Measurements from ENCODE around the gene RNF126.
"Not testable (repeated sequence)": the region's sequence is repeated elsewhere in the genome, so short reads cannot be mapped to it uniquely, and the experiment has no call there.

Gene RNF126

GRCh38 chr19:609004-609346 lies 54.0 kb downstream of the RNF126 start:
- no peaks in the 10 kb centered on the region for H3K9me3 ChIP-seq (ENCODE audit: insufficient read depth, low read depth, low read length)
- no peak overlapping the region for H3K27ac ChIP-seq (ENCODE audit: low read length)
- H3K36me3 ChIP-seq (ENCODE audit: insufficient read depth, low read depth, low read length): no peaks in the 10 kb centered on the region
- no peak overlapping the region for H3K9ac ChIP-seq (ENCODE audit: low read depth, low read length)
- H3K4me1 ChIP-seq (ENCODE audit: insufficient read depth, low read length): no peaks in the 10 kb centered on the region
- no peak overlapping the region for H3K4me3 ChIP-seq (ENCODE audit: low read length)
- no peaks in the 10 kb centered on the region for H3K27me3 ChIP-seq (ENCODE audit: insufficient read depth, low read length)

- H3K9ac ChIP-seq (ENCODE audit: low read depth, low read length): no peak overlapping the region
- no peaks in the 10 kb centered on the region for H3K27me3 ChIP-seq (ENCODE audit: insufficient read depth, low read length)
- no peaks in the 10 kb centered on the region; the same call in 1 of the 2 replicates for H3K9me3 ChIP-seq (ENCODE audit: insufficient read depth, low read depth, low read length)
- H3K4me1 ChIP-seq (ENCODE audit: insufficient read depth, low read length): no peaks in the 10 kb centered on the region
- no peak overlapping the region for H3K4me3 ChIP-seq (ENCODE audit: low read length)
- no peaks in the 10 kb centered on the region for H3K36me3 ChIP-seq (ENCODE audit: insufficient read depth, low read depth, low read length)
- no peak overlapping the region for H3K27ac ChIP-seq (ENCODE audit: low read length)
Measured at GRCh38 chr19:608155-609003, 54.6 kb downstream of the RNF126 start.

GRCh38 chr19:607301-608154 lies 55.5 kb downstream of the RNF126 start:
- Histone ChIP-seq H3K9ac (ENCODE audit: low read depth, low read length) (no peak overlapping the region), H3K9me3 (ENCODE audit: insufficient read depth, low read depth, low read length) (no peaks in the 10 kb centered on the region; the same call in 1 of the 2 replicates), H3K4me3 (ENCODE audit: low read length) (no peak overlapping the region), H3K27ac (ENCODE audit: low read length) (no peak overlapping the region), H3K36me3 (ENCODE audit: insufficient read depth, low read depth, low read length) (no peaks in the 10 kb centered on the region), H3K4me1 (ENCODE audit: insufficient read depth, low read length) (no peaks in the 10 kb centered on the region), H3K27me3 (ENCODE audit: insufficient read depth, low read length) (no peaks in the 10 kb centered on the region)

- not testable (repeated sequence) for H3K36me3 ChIP-seq (ENCODE audit: insufficient read depth, low read depth, low read length); H3K27me3 ChIP-seq (ENCODE audit: insufficient read depth, low read length); H3K9ac ChIP-seq (ENCODE audit: low read depth, low read length); H3K27ac ChIP-seq (ENCODE audit: low read length); H3K4me1 ChIP-seq (ENCODE audit: insufficient read depth, low read length); H3K9me3 ChIP-seq (ENCODE audit: insufficient read depth, low read depth, low read length); H3K4me3 ChIP-seq (ENCODE audit: low read length)
Measured at GRCh38 chr19:605061-605971, 57.7 kb downstream of the RNF126 start.

- Histone ChIP-seq H3K9me3 (ENCODE audit: insufficient read depth, low read depth, low read length) (no peaks in the 10 kb centered on the region; the same call in 1 of the 2 replicates), H3K9ac (ENCODE audit: low read depth, low read length) (no peak overlapping the region), H3K27me3 (ENCODE audit: insufficient read depth, low read length) (no peaks in the 10 kb centered on the region), H3K4me1 (ENCODE audit: insufficient read depth, low read length) (no peaks in the 10 kb centered on the region), H3K36me3 (ENCODE audit: insufficient read depth, low read depth, low read length) (no peaks in the 10 kb centered on the region), H3K27ac (ENCODE audit: low read length) (no peak overlapping the region), H3K4me3 (ENCODE audit: low read length) (no peak overlapping the region)
Measured at GRCh38 chr19:604355-604754, 58.7 kb downstream of the RNF126 start.

- not testable (repeated sequence) for H3K27ac ChIP-seq (ENCODE audit: low read length); H3K9ac ChIP-seq (ENCODE audit: low read depth, low read length); H3K36me3 ChIP-seq (ENCODE audit: insufficient read depth, low read depth, low read length); H3K4me3 ChIP-seq (ENCODE audit: low read length); H3K4me1 ChIP-seq (ENCODE audit: insufficient read depth, low read length); H3K27me3 ChIP-seq (ENCODE audit: insufficient read depth, low read length); H3K9me3 ChIP-seq (ENCODE audit: insufficient read depth, low read depth, low read length)
Measured at GRCh38 chr19:603779-604178, 59.2 kb downstream of the RNF126 start.

GRCh38 chr19:603302-603639 lies 59.7 kb downstream of the RNF126 start:
- H3K4me1 ChIP-seq (ENCODE audit: insufficient read depth, low read length): not testable (repeated sequence)

GRCh38 chr19:602391-603301 lies 60.4 kb downstream of the RNF126 start:
- Histone ChIP-seq H3K9ac (ENCODE audit: low read depth, low read length) (no peak overlapping the region), H3K4me1 (ENCODE audit: insufficient read depth, low read length) (no peaks in the 10 kb centered on the region), H3K27me3 (ENCODE audit: insufficient read depth, low read length) (no peaks in the 10 kb centered on the region), H3K36me3 (ENCODE audit: insufficient read depth, low read depth, low read length) (no peaks in the 10 kb centered on the region), H3K9me3 (ENCODE audit: insufficient read depth, low read depth, low read length) (no peaks in the 10 kb centered on the region; the same call in 1 of the 2 replicates), H3K4me3 (ENCODE audit: low read length) (no peak overlapping the region), H3K27ac (ENCODE audit: low read length) (no peak overlapping the region)

More at GRCh38 chr19:603302-603639, 59.7 kb downstream of the RNF126 start:
- not testable (repeated sequence) for H3K9me3 ChIP-seq (ENCODE audit: insufficient read depth, low read depth, low read length); H3K27ac ChIP-seq (ENCODE audit: low read length); H3K9ac ChIP-seq (ENCODE audit: low read depth, low read length); H3K27me3 ChIP-seq (ENCODE audit: insufficient read depth, low read length); H3K4me3 ChIP-seq (ENCODE audit: low read length); H3K36me3 ChIP-seq (ENCODE audit: insufficient read depth, low read depth, low read length)

- Histone ChIP-seq H3K9me3 (ENCODE audit: insufficient read depth, low read depth, low read length) (no peaks in the 10 kb centered on the region; the same call in 1 of the 2 replicates), H3K27me3 (ENCODE audit: insufficient read depth, low read length) (no peaks in the 10 kb centered on the region), H3K36me3 (ENCODE audit: insufficient read depth, low read depth, low read length) (no peaks in the 10 kb centered on the region), H3K9ac (ENCODE audit: low read depth, low read length) (no peak overlapping the region), H3K4me3 (ENCODE audit: low read length) (no peak overlapping the region), H3K27ac (ENCODE audit: low read length) (no peak overlapping the region), H3K4me1 (ENCODE audit: insufficient read depth, low read length) (no peaks in the 10 kb centered on the region)
Measured at GRCh38 chr19:601790-602189, 61.2 kb downstream of the RNF126 start.

- H3K9ac ChIP-seq (ENCODE audit: low read depth, low read length): no peak overlapping the region
- no peaks in the 10 kb centered on the region for H3K27me3 ChIP-seq (ENCODE audit: insufficient read depth, low read length)
- H3K4me1 ChIP-seq (ENCODE audit: insufficient read depth, low read length): no peaks in the 10 kb centered on the region
- no peak overlapping the region for H3K4me3 ChIP-seq (ENCODE audit: low read length)
- no peaks in the 10 kb centered on the region for H3K36me3 ChIP-seq (ENCODE audit: insufficient read depth, low read depth, low read length)
- H3K9me3 ChIP-seq (ENCODE audit: insufficient read depth, low read depth, low read length): no peaks in the 10 kb centered on the region; the same call in 1 of the 2 replicates
- H3K27ac ChIP-seq (ENCODE audit: low read length): no peak overlapping the region
Measured at GRCh38 chr19:601310-601709, 61.7 kb downstream of the RNF126 start.

Data from iPS-20b (cell line).